RCC 7860 (cell line): ENCODE results near the gene GCNT3.
A peak's percentile ranks its signal among the peaks of the same experiment; 100 is the strongest.
"Not testable (repeated sequence)": the region's sequence is repeated elsewhere in the genome, so short reads cannot be mapped to it uniquely, and the experiment has no call there.

ENCODE experiments used
- DNase-seq: peaks from one replicate; pipeline ENCODE4 v3.0.0-alpha.2; 2015; ENCODE audit warnings: low spot score
- FAIRE-seq: peaks from 2 replicates; lab custom pipeline; 2012; peaks lifted over from hg19 to GRCh38; lab: Jason Lieb, UNC

GCNT3 gene

GRCh38 chr15:59615661-59616060, 4.1 kb downstream of the GCNT3 start:
- FAIRE-seq (no peak), DNase-seq (no peak)

- no peak for FAIRE-seq
Measured at GRCh38 chr15:59616379-59616778, 4.8 kb downstream of the GCNT3 start.

GRCh38 chr15:59618406-59618805, 6.8 kb downstream of the GCNT3 start:
- FAIRE-seq, result no peak
- no peak for DNase-seq

More at GRCh38 chr15:59616379-59616778, 4.8 kb downstream of the GCNT3 start:
- DNase-seq, result no peak

GRCh38 chr15:59622289-59622688, 10.7 kb downstream of the GCNT3 start:
- peak; percentile 61 for DNase-seq
- FAIRE-seq, result no peak

GRCh38 chr15:59632714-59633113, 21.1 kb downstream of the GCNT3 start:
- DNase-seq (peak; percentile 10), FAIRE-seq (no peak)

- DNase-seq (no peak), FAIRE-seq (no peak)
Measured at GRCh38 chr15:59636184-59636583, 24.6 kb downstream of the GCNT3 start.

- not testable (repeated sequence) for FAIRE-seq, DNase-seq
Measured at GRCh38 chr15:59637507-59637906, 25.9 kb downstream of the GCNT3 start.

GRCh38 chr15:59642351-59642750, 30.8 kb downstream of the GCNT3 start:
- FAIRE-seq, result no peak
- no peak for DNase-seq

- FAIRE-seq (no peak), DNase-seq (no peak)
Measured at GRCh38 chr15:59644756-59645155, 33.2 kb downstream of the GCNT3 start.

- FAIRE-seq, DNase-seq: not testable (repeated sequence)
Measured at GRCh38 chr15:59645812-59646211, 34.2 kb downstream of the GCNT3 start.

- FAIRE-seq, result no peak
Measured at GRCh38 chr15:59646277-59646676, 34.7 kb downstream of the GCNT3 start.

GRCh38 chr15:59647085-59647484, 35.5 kb downstream of the GCNT3 start:
- no peak for DNase-seq
- no peak for FAIRE-seq

More at GRCh38 chr15:59646277-59646676, 34.7 kb downstream of the GCNT3 start:
- no peak for DNase-seq

GRCh38 chr15:59649603-59650002, 38.0 kb downstream of the GCNT3 start:
- no peak for FAIRE-seq
- no peak for DNase-seq

- no peak for DNase-seq
- FAIRE-seq, result no peak
Measured at GRCh38 chr15:59654046-59654445, 42.5 kb downstream of the GCNT3 start.

GRCh38 chr15:59656897-59657634, 45.5 kb downstream of the GCNT3 start, which contains the start of gene GTF2A2:
TSS of gene GTF2A2 (minus strand) at chr15:59657515. CDS start at chr15:59652277, 5,238 bp downstream.
- DNase-seq (peak; percentile 85), FAIRE-seq (peak; percentile 88)

GRCh38 chr15:59657635-59658125, 46.1 kb downstream of the GCNT3 start:
- no peak for DNase-seq
- FAIRE-seq, result no peak

- no peak for DNase-seq
- FAIRE-seq, result no peak
Measured at GRCh38 chr15:59659366-59659765, 47.8 kb downstream of the GCNT3 start.

GRCh38 chr15:59662260-59662659, 50.7 kb downstream of the GCNT3 start:
- DNase-seq, result no peak
- FAIRE-seq, result no peak

GRCh38 chr15:59668556-59668955, 57.0 kb downstream of the GCNT3 start:
- no peak for FAIRE-seq
- DNase-seq, result no peak
